HepG2 (cell line): Measurements from ENCODE around the gene TCF25. TPM values are rescaled to one million over a fixed set of nuclear protein-coding genes. Genes with fewer than 3 reads are reported as not detected.

Experiments used
- ATF2 ChIP-seq: sonication (generic); formaldehyde crosslinking; IDR thresholded peaks from 2 replicates; pipeline ENCODE4 v1.4.0; 2020; ENCODE audit warnings: missing genetic modification reagents
- ATF7 ChIP-seq, 2 experiments: fragments of 450-650 bp in 1 of 2; sonication (generic) in 1 of 2; formaldehyde crosslinking in 1 of 2; IDR thresholded peaks; 2 replicates each; pipeline versions ENCODE4 v1.4.0 to v1.6.1; 2016 to 2020; ENCODE audit warnings: antibody characterized with exemption in 1 of 2, mild to moderate bottlenecking in 1 of 2, missing genetic modification reagents in 1 of 2
- CC2D1A ChIP-seq: sonication (generic); formaldehyde crosslinking; IDR thresholded peaks from 2 replicates; pipeline ENCODE4 v1.8.1; 2023; ENCODE audit warnings: mild to moderate bottlenecking, missing genetic modification reagents
- CSRNP2 ChIP-seq: sonication (generic); formaldehyde crosslinking; conservative IDR thresholded peaks from 2 replicates; pipeline ENCODE4 v1.8.0; 2022; ENCODE audit warnings: low read depth, missing genetic modification reagents
- EED ChIP-seq: sonication (generic); formaldehyde crosslinking; IDR thresholded peaks from 2 replicates; pipeline ENCODE4 v1.5.0; 2020; ENCODE audit warnings: mild to moderate bottlenecking, missing genetic modification reagents
- HOXA9 ChIP-seq: sonication (generic); formaldehyde crosslinking; IDR thresholded peaks from 2 replicates; pipeline ENCODE4 v1.8.1; 2022; ENCODE audit warnings: missing genetic modification reagents, mild to moderate bottlenecking, moderate library complexity, borderline replicate concordance
- MED8 ChIP-seq: sonication (generic); formaldehyde crosslinking; IDR thresholded peaks from 2 replicates; pipeline ENCODE4 v1.8.1; 2023; ENCODE audit warnings: mild to moderate bottlenecking, missing genetic modification reagents; ENCODE audit not compliant: insufficient replicate concordance
- NCOR1 ChIP-seq: fragments of 200-600 bp; sonication (generic); IDR thresholded peaks from 2 replicates; pipeline ENCODE4 v1.7.0; 2017; ENCODE audit warnings: antibody characterized with exemption, low read length, borderline replicate concordance
- NFE2 ChIP-seq: sonication (generic); formaldehyde crosslinking; IDR thresholded peaks from 2 replicates; pipeline ENCODE4 v1.4.0; 2020; ENCODE audit warnings: missing genetic modification reagents
- POGK ChIP-seq: sonication (generic); formaldehyde crosslinking; conservative IDR thresholded peaks from 2 replicates; pipeline ENCODE4 v1.8.0; 2022; ENCODE audit warnings: mild to moderate bottlenecking, moderate library complexity, missing genetic modification reagents
- SNAPC2 ChIP-seq: sonication (generic); formaldehyde crosslinking; IDR thresholded peaks from 2 replicates; pipeline ENCODE4 v1.8.1; 2022; ENCODE audit warnings: mild to moderate bottlenecking, missing genetic modification reagents
- TBP ChIP-seq: sonication (generic); formaldehyde crosslinking; IDR thresholded peaks from 2 replicates; pipeline ENCODE4 v1.5.0; 2020; ENCODE audit warnings: missing genetic modification reagents
- USF2 ChIP-seq, 2 experiments: sonication (generic) in 1 of 2; formaldehyde crosslinking in 1 of 2; IDR thresholded peaks; 2 replicates each; pipeline versions ENCODE4 v1.5.1 to v1.6.1; 2011 to 2020; ENCODE audit warnings: borderline replicate concordance in 1 of 2, low read depth in 1 of 2, low read length in 1 of 2, mild to moderate bottlenecking in 1 of 2, missing genetic modification reagents in 1 of 2, moderate library complexity in 1 of 2
- ZBTB34 ChIP-seq: sonication (generic); formaldehyde crosslinking; IDR thresholded peaks from 2 replicates; pipeline ENCODE4 v1.8.0; 2022; ENCODE audit warnings: mild to moderate bottlenecking, missing genetic modification reagents
- ZNF138 ChIP-seq: sonication (generic); formaldehyde crosslinking; IDR thresholded peaks from 2 replicates; pipeline ENCODE4 v1.5.0; 2020; ENCODE audit warnings: mild to moderate bottlenecking, low read depth, missing genetic modification reagents
- ZNF274 ChIP-seq: sonication (generic); formaldehyde crosslinking; IDR thresholded peaks from 2 replicates; pipeline ENCODE4 v1.5.1; 2020; ENCODE audit warnings: mild to moderate bottlenecking, missing genetic modification reagents
- ZNF530 ChIP-seq: sonication (generic); formaldehyde crosslinking; IDR thresholded peaks from 2 replicates; pipeline ENCODE4 v1.5.0; 2020; ENCODE audit warnings: low read depth, mild to moderate bottlenecking, missing genetic modification reagents
- ZNF580 ChIP-seq: IDR thresholded peaks from 2 replicates; pipeline ENCODE4 v1.6.1; 2016; ENCODE audit warnings: low read depth, borderline replicate concordance
- ZNF598 ChIP-seq: sonication (generic); formaldehyde crosslinking; IDR thresholded peaks from 2 replicates; pipeline ENCODE4 v1.5.1; 2020; ENCODE audit warnings: mild to moderate bottlenecking, missing genetic modification reagents, borderline replicate concordance
- polyA plus RNA-seq, 8 experiments: library from polyadenylated mRNA; depleted of rRNA in 3 of 8; stranded (reverse) in 7 of 8; unstranded in 1 of 8; fragments of >200 nt; fragmentation: Illumina TruSeq in 4 of 8; extraction: Trizol in 4 of 8; gene quantifications; 2 replicates each; pipeline versions ENCODE4 v1.2.1 to v1.2.3, GENCODE V29; 2011 to 2016; ENCODE audit warnings: low read depth in 4 of 8, missing spikeins in 1 of 8, mixed read lengths in 1 of 8; ENCODE audit not compliant: insufficient read depth in 1 of 8
- total RNA-seq, 5 experiments: library from RNA; depleted of rRNA; stranded (reverse); fragments of >200 nt; fragmentation: Illumina TruSeq; extraction: Trizol; gene quantifications; 2 replicates each; pipeline ENCODE4 v1.2.3, GENCODE V29; 2016; ENCODE audit warnings: low read depth in 1 of 5

TCF25 gene
- total and polyA plus RNA-seq, 2 of the 13 experiments (the other 11 are each of a cell fraction or from before 2014, with no cell fraction given), result 138 to 206 TPM

- TF ChIP-seq ATF2, result no peak
- no peak for TF ChIP-seq TBP
- TF ChIP-seq USF2 (IDR thresholded peaks at IDR 0.05; ENCODE audit: low read depth, low read length), result no peak
- TF ChIP-seq USF2 (CRISPR knock-in tag; IDR thresholded peaks at IDR 0.05; ENCODE audit: borderline replicate concordance), result no peak
- TF ChIP-seq SNAPC2 (CRISPR knock-in tag), result no peak
- no peak for TF ChIP-seq ZBTB34 (CRISPR knock-in tag)
- TF ChIP-seq EED, result peak; percentile 93
- no peak for TF ChIP-seq ZNF530 (CRISPR knock-in tag)
- no peak for TF ChIP-seq NCOR1
- TF ChIP-seq MED8 (CRISPR knock-in tag), result peak; percentile 49
- 0 out of 2 replicates have a peak, but pooled peaks have one; percentile 29 for TF ChIP-seq ZNF274 (CRISPR knock-in tag)
- no peak for TF ChIP-seq CC2D1A
- TF ChIP-seq CSRNP2 (CRISPR knock-in tag), result no peak
- TF ChIP-seq ZNF580 (CRISPR knock-in tag), result no peak
- no peak for TF ChIP-seq NFE2 (CRISPR knock-in tag)
- TF ChIP-seq ZNF598, result no peak
- TF ChIP-seq POGK, result no peak
- TF ChIP-seq ZNF138, result no peak
- TF ChIP-seq ATF7 (IDR thresholded peaks at IDR 0.05), result no peak
- TF ChIP-seq ATF7 (CRISPR knock-in tag; IDR thresholded peaks at IDR 0.05), result no peak
- TF ChIP-seq HOXA9 (CRISPR knock-in tag), result 0 out of 2 replicates have a peak, but pooled peaks have one; percentile 33
Measured at GRCh38 chr16:89919535-89920406, 46.4 kb downstream of the TCF25 start (continued).
